ENCODE results near the gene GTF2H2C.
"Not testable (repeated sequence)": the region's sequence is repeated elsewhere in the genome, so short reads cannot be mapped to it uniquely, and the experiment has no call there.

DNA sequence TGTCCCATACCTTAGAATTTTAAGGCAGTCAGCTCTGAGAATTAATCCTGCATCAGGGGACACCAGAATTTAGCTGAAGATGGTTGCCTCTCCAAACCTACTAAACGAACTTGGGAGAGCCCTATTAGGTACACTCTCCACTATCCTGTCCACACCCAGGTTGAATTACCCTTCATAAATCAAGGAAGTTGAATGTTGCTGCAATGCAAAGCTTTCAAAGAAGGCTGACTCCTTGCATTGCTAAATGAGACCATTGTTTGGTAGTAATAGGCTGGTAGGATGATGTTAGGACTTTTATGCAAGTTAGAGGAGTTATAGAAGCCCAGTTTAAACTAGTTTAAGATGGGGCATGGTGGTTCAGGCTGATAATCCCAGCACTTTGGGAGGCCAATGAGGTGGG is 18.6 kb upstream of the GTF2H2C start:
- TF ChIP-seq EZH2 (IDR thresholded peaks at IDR 0.05; ENCODE audit: borderline replicate concordance, insufficient read depth, low read length, poor library complexity, severe bottlenecking) = not testable (repeated sequence)
- TF ChIP-seq, protein P1, sequence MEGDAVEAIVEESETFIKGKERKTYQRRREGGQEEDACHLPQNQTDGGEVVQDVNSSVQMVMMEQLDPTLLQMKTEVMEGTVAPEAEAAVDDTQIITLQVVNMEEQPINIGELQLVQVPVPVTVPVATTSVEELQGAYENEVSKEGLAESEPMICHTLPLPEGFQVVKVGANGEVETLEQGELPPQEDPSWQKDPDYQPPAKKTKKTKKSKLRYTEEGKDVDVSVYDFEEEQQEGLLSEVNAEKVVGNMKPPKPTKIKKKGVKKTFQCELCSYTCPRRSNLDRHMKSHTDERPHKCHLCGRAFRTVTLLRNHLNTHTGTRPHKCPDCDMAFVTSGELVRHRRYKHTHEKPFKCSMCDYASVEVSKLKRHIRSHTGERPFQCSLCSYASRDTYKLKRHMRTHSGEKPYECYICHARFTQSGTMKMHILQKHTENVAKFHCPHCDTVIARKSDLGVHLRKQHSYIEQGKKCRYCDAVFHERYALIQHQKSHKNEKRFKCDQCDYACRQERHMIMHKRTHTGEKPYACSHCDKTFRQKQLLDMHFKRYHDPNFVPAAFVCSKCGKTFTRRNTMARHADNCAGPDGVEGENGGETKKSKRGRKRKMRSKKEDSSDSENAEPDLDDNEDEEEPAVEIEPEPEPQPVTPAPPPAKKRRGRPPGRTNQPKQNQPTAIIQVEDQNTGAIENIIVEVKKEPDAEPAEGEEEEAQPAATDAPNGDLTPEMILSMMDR (IDR thresholded peaks at IDR 0.05; ENCODE audit: poor library complexity, severe bottlenecking) = not testable (repeated sequence)

Measured in neural cell (in vitro differentiated cells).